ENCODE measurements around the gene OR2A14.
"Not testable (repeated sequence)": the region's sequence is repeated elsewhere in the genome, so short reads cannot be mapped to it uniquely, and the experiment has no call there.

Gene OR2A14

DNA sequence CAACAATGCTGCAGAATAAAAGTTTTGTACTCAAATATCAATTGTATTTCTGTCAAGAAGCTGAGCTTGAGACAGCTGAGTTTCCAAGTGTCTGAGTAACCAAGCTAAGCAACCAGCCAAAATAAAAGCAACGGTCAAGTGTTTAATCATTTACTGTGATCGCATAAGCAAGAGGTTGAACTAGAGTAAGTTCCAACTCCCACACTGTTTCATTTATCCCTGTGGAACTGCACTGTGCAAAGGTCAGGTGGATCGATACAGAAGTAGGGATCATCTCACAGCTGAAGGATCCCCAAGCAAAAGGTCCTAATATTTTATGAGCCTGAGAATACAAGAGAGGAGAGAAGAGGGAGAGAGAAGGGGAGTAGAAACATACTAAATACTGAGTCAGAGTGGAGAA, 21.4 kb downstream of the OR2A14 start:
- H3K4me3 ChIP-seq (ENCODE audit: low read depth, low read length) = no peak overlapping the region
- TF ChIP-seq, protein P1, sequence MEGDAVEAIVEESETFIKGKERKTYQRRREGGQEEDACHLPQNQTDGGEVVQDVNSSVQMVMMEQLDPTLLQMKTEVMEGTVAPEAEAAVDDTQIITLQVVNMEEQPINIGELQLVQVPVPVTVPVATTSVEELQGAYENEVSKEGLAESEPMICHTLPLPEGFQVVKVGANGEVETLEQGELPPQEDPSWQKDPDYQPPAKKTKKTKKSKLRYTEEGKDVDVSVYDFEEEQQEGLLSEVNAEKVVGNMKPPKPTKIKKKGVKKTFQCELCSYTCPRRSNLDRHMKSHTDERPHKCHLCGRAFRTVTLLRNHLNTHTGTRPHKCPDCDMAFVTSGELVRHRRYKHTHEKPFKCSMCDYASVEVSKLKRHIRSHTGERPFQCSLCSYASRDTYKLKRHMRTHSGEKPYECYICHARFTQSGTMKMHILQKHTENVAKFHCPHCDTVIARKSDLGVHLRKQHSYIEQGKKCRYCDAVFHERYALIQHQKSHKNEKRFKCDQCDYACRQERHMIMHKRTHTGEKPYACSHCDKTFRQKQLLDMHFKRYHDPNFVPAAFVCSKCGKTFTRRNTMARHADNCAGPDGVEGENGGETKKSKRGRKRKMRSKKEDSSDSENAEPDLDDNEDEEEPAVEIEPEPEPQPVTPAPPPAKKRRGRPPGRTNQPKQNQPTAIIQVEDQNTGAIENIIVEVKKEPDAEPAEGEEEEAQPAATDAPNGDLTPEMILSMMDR (IDR thresholded peaks at IDR 0.05; ENCODE audit: borderline replicate concordance, insufficient read depth, low read depth, low read length) = no peak

DNA sequence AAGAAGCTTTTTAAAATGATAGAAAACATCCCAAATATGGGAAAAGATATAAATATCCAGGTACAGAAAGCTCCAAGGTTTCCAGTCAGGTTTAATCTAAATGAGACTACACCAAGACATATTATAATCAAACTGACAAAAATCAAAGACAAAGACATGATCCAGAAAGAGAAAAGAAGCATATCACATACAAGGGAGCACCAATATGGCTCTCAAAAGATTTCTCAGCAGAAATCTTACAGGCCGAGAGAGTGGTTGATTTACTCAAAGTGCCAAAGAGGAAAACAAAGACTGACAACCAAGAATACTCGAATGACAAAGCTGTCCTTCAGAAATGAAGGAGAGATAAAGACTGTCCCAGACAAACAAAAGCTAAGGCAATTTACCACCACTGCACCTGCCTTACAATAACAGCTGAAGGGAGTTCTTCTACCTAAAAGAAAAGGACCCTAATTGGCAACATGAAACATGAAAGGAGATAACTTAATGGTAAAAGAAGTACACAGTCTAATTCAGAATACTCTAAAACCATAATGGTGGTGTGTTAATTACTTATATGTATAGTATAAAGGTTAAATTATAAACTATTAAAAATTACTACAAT, 25.4 kb downstream of the OR2A14 start:
- TF ChIP-seq, protein P1 (IDR thresholded peaks at IDR 0.05; ENCODE audit: borderline replicate concordance, insufficient read depth, low read depth, low read length) = no peak
- H3K4me3 ChIP-seq (ENCODE audit: low read depth, low read length) = no peak overlapping the region

DNA sequence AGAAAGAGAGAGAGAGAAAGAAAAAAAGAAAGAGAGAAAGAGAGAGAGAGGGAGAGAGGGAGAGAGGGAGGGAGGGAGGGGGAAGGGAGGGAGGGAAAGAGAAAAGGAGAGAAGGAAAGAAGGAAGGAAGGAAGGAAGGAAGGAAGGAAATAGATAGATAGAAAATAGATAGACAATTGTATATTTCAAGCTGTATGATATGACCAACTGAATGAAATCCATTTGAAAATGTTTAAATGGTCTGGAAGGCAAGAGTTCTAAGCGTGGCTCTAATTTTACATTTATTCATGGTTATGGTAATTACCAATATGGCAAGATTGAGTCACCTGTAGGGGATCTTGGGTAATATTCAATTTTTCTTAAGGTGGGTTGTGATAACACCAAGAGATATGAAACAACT, 35.9 kb downstream of the OR2A14 start:
- TF ChIP-seq, protein P1 (IDR thresholded peaks at IDR 0.05; ENCODE audit: borderline replicate concordance, insufficient read depth, low read depth, low read length) = no peak
- H3K4me3 ChIP-seq (ENCODE audit: low read depth, low read length) = no peak overlapping the region

DNA sequence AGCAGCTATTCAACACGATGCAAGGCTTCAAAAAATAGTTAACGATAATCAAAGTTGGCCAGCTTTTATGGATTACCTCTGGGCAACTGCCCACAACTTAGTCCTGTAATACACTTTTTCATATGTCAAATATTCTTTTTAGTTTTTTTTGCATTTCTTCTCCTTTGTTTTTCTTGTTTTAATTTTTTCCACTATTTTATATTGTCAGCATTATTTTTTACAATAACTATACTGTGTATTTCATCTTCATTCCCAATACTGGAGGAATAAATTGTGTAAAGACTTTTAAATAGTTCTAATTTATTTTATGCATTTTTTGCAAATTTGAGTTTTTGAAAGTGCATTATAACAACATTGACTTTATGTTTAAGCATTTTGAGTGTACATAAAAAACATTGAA, 41.8 kb downstream of the OR2A14 start:
- TF ChIP-seq, protein P1 (IDR thresholded peaks at IDR 0.05; ENCODE audit: borderline replicate concordance, insufficient read depth, low read depth, low read length) = no peak
- no peak overlapping the region for H3K4me3 ChIP-seq (ENCODE audit: low read depth, low read length)

DNA sequence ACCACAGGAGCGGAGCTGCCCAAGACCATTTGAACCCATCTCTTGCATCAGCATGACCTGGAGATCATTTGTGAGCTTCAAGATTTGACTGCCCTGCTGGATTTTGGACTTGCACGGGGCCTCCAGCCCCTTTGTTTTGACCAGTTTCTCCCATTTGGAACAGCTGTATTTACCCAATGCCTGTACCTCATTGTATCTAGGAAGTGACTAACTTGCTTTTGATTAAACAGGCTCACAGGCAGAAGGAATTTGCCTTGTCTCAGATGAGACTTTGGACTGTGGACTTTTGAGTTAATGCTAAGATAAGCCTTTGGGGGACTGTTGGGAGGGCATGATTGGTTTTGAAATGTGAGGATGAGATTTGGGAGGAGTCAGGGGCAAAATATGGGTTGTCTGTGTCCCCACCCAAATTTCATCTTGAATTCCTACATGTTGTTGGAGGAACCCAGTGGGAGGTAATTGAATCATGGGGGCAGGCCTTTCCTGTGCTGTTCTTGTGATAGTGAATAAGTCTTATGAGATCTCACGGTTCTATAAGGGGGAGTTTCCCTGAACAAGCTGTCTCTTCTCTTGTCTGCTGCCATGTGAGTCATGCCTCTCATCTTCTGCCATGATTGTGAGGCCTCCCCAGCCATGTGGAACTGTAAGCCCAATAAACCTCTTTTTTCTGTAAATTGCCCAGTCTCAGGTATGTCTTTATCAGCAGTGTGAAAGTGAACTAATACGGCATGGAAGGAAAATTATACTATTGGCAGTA, 48.8 kb downstream of the OR2A14 start:
- not testable (repeated sequence) for H3K4me3 ChIP-seq (ENCODE audit: low read depth, low read length)

DNA sequence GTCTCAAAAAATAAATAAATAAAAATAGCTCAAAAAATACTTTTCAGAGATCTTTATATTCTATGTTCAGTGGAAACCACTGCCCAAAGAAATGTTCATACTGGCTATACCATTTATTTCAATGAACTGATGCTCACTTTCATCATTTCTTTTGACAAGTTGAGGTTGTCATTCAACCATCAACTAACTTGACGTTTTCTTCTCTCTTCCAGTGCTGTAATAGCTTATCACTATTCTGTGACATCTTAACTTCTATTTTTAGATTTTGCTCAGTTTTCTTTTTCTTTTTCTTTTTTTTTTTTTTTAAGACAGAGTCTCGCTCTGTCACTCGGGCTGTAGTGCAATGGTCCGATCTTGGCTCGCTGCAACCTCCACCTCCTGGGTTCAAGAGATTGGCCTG, 51.6 kb downstream of the OR2A14 start:
- H3K4me3 ChIP-seq (ENCODE audit: low read depth, low read length) = no peak overlapping the region
- TF ChIP-seq, protein P1 (IDR thresholded peaks at IDR 0.05; ENCODE audit: borderline replicate concordance, insufficient read depth, low read depth, low read length) = no peak

DNA sequence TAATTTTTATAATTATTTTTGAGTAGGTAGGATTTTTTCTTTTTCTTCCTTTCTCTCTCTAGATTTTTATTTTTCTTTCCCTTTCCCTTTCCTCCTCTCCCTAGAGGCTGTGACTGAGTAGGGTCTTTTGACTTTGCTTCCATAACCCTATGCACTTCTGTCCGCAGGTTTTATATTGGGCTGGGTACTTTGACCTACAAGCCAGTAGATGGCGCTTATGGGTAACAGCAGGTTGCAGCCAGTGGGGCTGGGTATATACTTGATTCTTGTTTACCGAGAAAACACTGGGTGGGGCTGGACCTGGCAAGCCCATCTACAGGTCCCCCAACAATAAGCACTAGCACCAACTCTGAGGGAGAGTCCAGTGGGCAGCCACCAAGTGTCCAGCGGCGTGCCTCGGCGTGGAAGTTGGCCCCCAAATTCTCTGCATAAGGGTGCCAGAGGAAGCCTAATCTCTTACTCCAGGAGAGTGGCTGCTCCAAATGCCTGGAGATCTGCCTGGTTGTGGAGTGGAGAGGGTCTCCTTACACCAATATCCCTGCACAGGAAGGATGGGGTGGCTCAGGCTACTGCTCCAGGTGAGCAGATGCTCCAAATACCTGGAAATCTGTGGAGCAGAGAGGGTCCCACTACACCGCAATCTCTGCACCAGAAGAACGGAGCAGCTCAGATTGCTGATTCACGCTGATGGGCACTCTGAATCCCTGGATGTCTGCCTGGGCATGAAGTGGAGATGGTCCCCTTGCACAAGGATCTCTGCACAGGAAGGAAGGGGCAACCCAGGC, 55.6 kb downstream of the OR2A14 start:
- not testable (repeated sequence) for H3K4me3 ChIP-seq (ENCODE audit: low read depth, low read length)
- TF ChIP-seq, protein P1 (IDR thresholded peaks at IDR 0.05; ENCODE audit: borderline replicate concordance, insufficient read depth, low read depth, low read length) = peak; percentile 38; the same call in 1 of the 2 replicates

DNA sequence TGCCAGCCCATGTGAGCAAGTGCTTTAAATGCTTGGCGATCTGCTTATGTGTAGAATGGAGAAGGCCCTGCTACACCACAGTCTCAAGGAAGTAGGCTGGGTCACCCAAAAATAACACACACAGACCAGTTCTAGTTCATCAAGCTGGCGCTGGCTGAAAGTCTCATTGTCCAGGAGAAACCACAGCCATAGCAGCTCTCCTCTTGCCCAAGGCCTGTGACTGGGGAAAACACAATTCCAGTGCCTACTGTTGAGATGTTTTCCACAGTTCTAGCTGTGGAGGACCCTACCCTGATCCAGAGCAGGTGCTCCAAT, 56.1 kb downstream of the OR2A14 start:
- not testable (repeated sequence) for H3K4me3 ChIP-seq (ENCODE audit: low read depth, low read length)
